Measurements from ENCODE around the gene PYCARD.

DNA sequence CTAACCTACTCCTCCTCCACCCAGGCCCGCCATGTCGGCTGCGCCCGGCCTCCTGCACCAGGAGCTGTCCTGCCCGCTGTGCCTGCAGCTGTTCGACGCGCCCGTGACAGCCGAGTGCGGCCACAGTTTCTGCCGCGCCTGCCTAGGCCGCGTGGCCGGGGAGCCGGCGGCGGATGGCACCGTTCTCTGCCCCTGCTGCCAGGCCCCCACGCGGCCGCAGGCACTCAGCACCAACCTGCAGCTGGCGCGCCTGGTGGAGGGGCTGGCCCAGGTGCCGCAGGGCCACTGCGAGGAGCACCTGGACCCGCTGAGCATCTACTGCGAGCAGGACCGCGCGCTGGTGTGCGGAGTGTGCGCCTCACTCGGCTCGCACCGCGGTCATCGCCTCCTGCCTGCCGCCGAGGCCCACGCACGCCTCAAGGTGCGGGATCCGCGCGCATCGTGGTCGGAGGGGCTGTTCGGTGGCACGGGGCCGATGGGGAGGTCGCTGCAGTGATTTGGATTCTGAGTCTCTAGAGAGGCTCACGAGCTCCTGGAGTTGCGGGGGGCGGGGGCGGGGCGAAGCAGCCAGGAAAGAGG lies 12.2 kb upstream of the PYCARD start:
- TF ChIP-seq, protein P1, sequence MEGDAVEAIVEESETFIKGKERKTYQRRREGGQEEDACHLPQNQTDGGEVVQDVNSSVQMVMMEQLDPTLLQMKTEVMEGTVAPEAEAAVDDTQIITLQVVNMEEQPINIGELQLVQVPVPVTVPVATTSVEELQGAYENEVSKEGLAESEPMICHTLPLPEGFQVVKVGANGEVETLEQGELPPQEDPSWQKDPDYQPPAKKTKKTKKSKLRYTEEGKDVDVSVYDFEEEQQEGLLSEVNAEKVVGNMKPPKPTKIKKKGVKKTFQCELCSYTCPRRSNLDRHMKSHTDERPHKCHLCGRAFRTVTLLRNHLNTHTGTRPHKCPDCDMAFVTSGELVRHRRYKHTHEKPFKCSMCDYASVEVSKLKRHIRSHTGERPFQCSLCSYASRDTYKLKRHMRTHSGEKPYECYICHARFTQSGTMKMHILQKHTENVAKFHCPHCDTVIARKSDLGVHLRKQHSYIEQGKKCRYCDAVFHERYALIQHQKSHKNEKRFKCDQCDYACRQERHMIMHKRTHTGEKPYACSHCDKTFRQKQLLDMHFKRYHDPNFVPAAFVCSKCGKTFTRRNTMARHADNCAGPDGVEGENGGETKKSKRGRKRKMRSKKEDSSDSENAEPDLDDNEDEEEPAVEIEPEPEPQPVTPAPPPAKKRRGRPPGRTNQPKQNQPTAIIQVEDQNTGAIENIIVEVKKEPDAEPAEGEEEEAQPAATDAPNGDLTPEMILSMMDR (IDR thresholded peaks at IDR 0.05; ENCODE audit: low read depth, low read length), result no peak
- TF ChIP-seq EZH2phosphoT487 (IDR thresholded peaks at IDR 0.05; ENCODE audit: low read depth), result no peak
